K562 (cell line): ENCODE results near the gene ZNF346. TPM values are rescaled to one million over a fixed set of nuclear protein-coding genes. Genes with fewer than 3 reads are reported as not detected.

Source experiments
- ARID3B ChIP-seq: fragments of 250-450 bp; sonication (Bioruptor Pico); IDR thresholded peaks from 2 replicates; pipeline ENCODE4 v1.4.0; 2020; ENCODE audit warnings: borderline replicate concordance
- ATF7 ChIP-seq: fragments of 450-650 bp; IDR thresholded peaks from 2 replicates; pipeline ENCODE4 v1.7.1; 2014; ENCODE audit warnings: mild to moderate bottlenecking, moderate library complexity
- CTBP1 ChIP-seq: fragments of 450-650 bp; IDR thresholded peaks from 2 replicates; pipeline ENCODE4 v1.6.1; 2016; ENCODE audit warnings: borderline replicate concordance
- CTCF ChIP-seq, 3 experiments: IDR thresholded peaks in 2 of 3; conservative IDR thresholded peaks in 1 of 3; 2 replicates each; pipeline ENCODE4 v1.5.1; 2011 to 2012; ENCODE audit warnings: low read length in 3 of 3, mild to moderate bottlenecking in 3 of 3, control low read depth in 2 of 3, improper control_type of control experiment in 1 of 3, inconsistent platforms in 1 of 3, low read depth in 1 of 3, mixed read lengths in 1 of 3, moderate library complexity in 1 of 3; ENCODE audit not compliant: insufficient read depth in 2 of 3
- DPF2 ChIP-seq: fragments of 450-650 bp; IDR thresholded peaks from 2 replicates; pipeline ENCODE4 v1.6.1; 2016
- E2F6 ChIP-seq, 2 experiments: IDR thresholded peaks; 2 replicates each; pipeline ENCODE4 v1.6.1; 2011; ENCODE audit warnings: borderline replicate concordance in 1 of 2, control low read depth in 1 of 2, low read depth in 1 of 2, low read length in 1 of 2, mild to moderate bottlenecking in 1 of 2, mixed read lengths in 1 of 2, moderate library complexity in 1 of 2; ENCODE audit not compliant: insufficient read depth in 1 of 2, insufficient read length in 1 of 2, poor library complexity in 1 of 2, severe bottlenecking in 1 of 2; ENCODE audit errors: extremely low read depth in 1 of 2
- ERF ChIP-seq: fragments of 450-650 bp; formaldehyde crosslinking; IDR thresholded peaks from 2 replicates; pipeline ENCODE4 v1.4.0; 2020; ENCODE audit warnings: mild to moderate bottlenecking, mixed read lengths
- FOXA3 ChIP-seq, 2 experiments: fragments of 450-650 bp in 1 of 2; sonication (generic) in 1 of 2; formaldehyde crosslinking; IDR thresholded peaks in 1 of 2; conservative IDR thresholded peaks in 1 of 2; 2 replicates each; pipeline versions ENCODE4 v1.4.0 to v1.8.0; 2020 to 2022; ENCODE audit warnings: mild to moderate bottlenecking in 2 of 2, missing genetic modification reagents in 1 of 2
- FOXJ2 ChIP-seq: fragments of 200-800 bp; sonication (Bioruptor generic); IDR thresholded peaks from 2 replicates; pipeline ENCODE4 v1.6.1; 2016; ENCODE audit warnings: missing genetic modification characterization, missing compliant biosample characterization
- ID3 ChIP-seq, 2 experiments: fragments of 250-450 bp in 1 of 2; fragments of 450-650 bp in 1 of 2; sonication (Bioruptor Pico) in 1 of 2; IDR thresholded peaks; 2 replicates each; pipeline versions ENCODE4 v1.6.1 to v1.8.0; 2016 to 2021; ENCODE audit warnings: mild to moderate bottlenecking in 2 of 2, moderate library complexity in 2 of 2, missing compliant biosample characterization in 1 of 2, missing genetic modification characterization in 1 of 2
- MAFG ChIP-seq: fragments of 450-650 bp; conservative IDR thresholded peaks from 2 replicates; pipeline ENCODE4 v1.6.1; 2016; ENCODE audit warnings: missing genetic modification characterization, missing compliant biosample characterization
- NR1H2 ChIP-seq: sonication (generic); formaldehyde crosslinking; IDR thresholded peaks from 2 replicates; pipeline ENCODE4 v1.4.0; 2020; ENCODE audit warnings: mild to moderate bottlenecking, missing genetic modification reagents
- PML ChIP-seq: IDR thresholded peaks from 2 replicates; pipeline ENCODE4 v1.6.1; 2012; ENCODE audit warnings: low read length, inconsistent platforms
- SNRNP70 ChIP-seq: fragments of 200-400 bp; formaldehyde crosslinking; optimal IDR thresholded peaks from 2 replicates; pipeline ENCODE3; 2017; ENCODE audit warnings: low read depth, low read length
- SP2 ChIP-seq: IDR thresholded peaks from 2 replicates; pipeline ENCODE4 v1.6.1; 2011; ENCODE audit warnings: mild to moderate bottlenecking, low read depth, low read length, moderate library complexity; ENCODE audit not compliant: poor library complexity, severe bottlenecking; ENCODE audit errors: extremely low read depth
- SRSF9 ChIP-seq: fragments of 200-400 bp; formaldehyde crosslinking; IDR thresholded peaks from 2 replicates; pipeline ENCODE4 v1.6.1; 2017; ENCODE audit warnings: low read depth, low read length, borderline replicate concordance
- THRB ChIP-seq: fragments of 450-650 bp; formaldehyde crosslinking; conservative IDR thresholded peaks from 2 replicates; pipeline ENCODE4 v1.4.0; 2022; ENCODE audit warnings: mild to moderate bottlenecking, missing genetic modification characterization
- ZNF280A ChIP-seq: fragments of 450-650 bp; IDR thresholded peaks from 2 replicates; pipeline ENCODE4 v1.6.1; 2018; ENCODE audit warnings: mild to moderate bottlenecking, low read depth; ENCODE audit not compliant: partially characterized antibody
- polyA plus RNA-seq, 8 experiments: library from polyadenylated mRNA; depleted of rRNA in 4 of 8; stranded (reverse) in 5 of 8; unstranded in 3 of 8; fragments of >200 nt; fragmentation: Nextera tagmentation in 2 of 8; fragmentation: Illumina TruSeq in 1 of 8; extraction: Ambion mirVana in 2 of 8; extraction: Trizol in 1 of 8; gene quantifications; 2 replicates each; pipeline versions ENCODE4 v1.2.1 to v1.2.3, GENCODE V29; 2011 to 2014; ENCODE audit warnings: inconsistent platforms in 1 of 8, missing spikeins in 1 of 8
- total RNA-seq, 7 experiments: library from RNA; depleted of rRNA in 6 of 7; stranded (reverse); fragments of >200 nt in 6 of 7; fragmentation: Illumina TruSeq in 2 of 7; extraction: Trizol in 2 of 7; gene quantifications; 2 replicates each; pipeline versions ENCODE4 v1.2.1 to v1.2.3, GENCODE V29; 2011 to 2021; ENCODE audit warnings: low replicate concordance in 1 of 7

Gene ZNF346
- total and polyA plus RNA-seq, 9 of the 15 experiments (the other 6 are each of a cell fraction or from before 2014, with no cell fraction given), result 5.0 to 25.1 (median 20.1) TPM

- TF ChIP-seq THRB (CRISPR knock-in tag), result no peak
- no peak; the same call in 1 of the 2 replicates for TF ChIP-seq PML
- peak; percentile 29; the same call in 1 of the 2 replicates for TF ChIP-seq ATF7
- TF ChIP-seq E2F6 (IDR thresholded peaks at IDR 0.05; ENCODE audit: borderline replicate concordance in 1 of 2, extremely low read depth in 1 of 2, insufficient read depth in 1 of 2, insufficient read length in 1 of 2, low read depth in 1 of 2, low read length in 1 of 2, poor library complexity in 1 of 2, severe bottlenecking in 1 of 2), result peak in 1 of 2 experiments; percentile 68
- no peak for TF ChIP-seq NR1H2
- no peak for TF ChIP-seq ARID3B (CRISPR knock-in tag)
- no peak for TF ChIP-seq FOXA3 (CRISPR knock-in tag; conservative IDR thresholded peaks at IDR 0.05 in 1 of 2, IDR thresholded peaks at IDR 0.05 in 1 of 2)
- TF ChIP-seq SNRNP70, result no peak
- TF ChIP-seq CTBP1, result peak; percentile 70
- TF ChIP-seq CTCF (IDR thresholded peaks at IDR 0.05 in 2 of 3, conservative IDR thresholded peaks at IDR 0.05 in 1 of 3; ENCODE audit: insufficient read depth in 2 of 3, low read depth in 1 of 3, low read length in 3 of 3), result peak; percentile 67 to 77 (median 71)
- TF ChIP-seq ERF (CRISPR knock-in tag), result no peak
- TF ChIP-seq MAFG (tag), result no peak
- TF ChIP-seq SP2, result no peak
- TF ChIP-seq SRSF9, result no peak
- no peak for TF ChIP-seq ID3 (CRISPR knock-in tag; IDR thresholded peaks at IDR 0.05)
- TF ChIP-seq ID3 (tag; IDR thresholded peaks at IDR 0.05), result peak; percentile 64; the same call in 1 of the 2 replicates
- no peak for TF ChIP-seq ZNF280A
- TF ChIP-seq FOXJ2 (tag), result no peak
- TF ChIP-seq DPF2, result peak; percentile 20; the same call in 1 of the 2 replicates
Measured at GRCh38 chr5:177005619-177006264, 16.8 kb upstream of the ZNF346 start (continued).
